Fibroblast of lung (primary cell): ENCODE data around the gene SNORC. TPM values are rescaled to one million over a fixed set of nuclear protein-coding genes. Genes with fewer than 3 reads are reported as not detected.

Source experiments
- DNase-seq, 2 donors: peaks; one replicate each; pipeline versions ENCODE4 v3.0.0 to v3.0.0-alpha.2; 2010; ENCODE audit warnings: low read depth in 2 of 2
- H2AFZ ChIP-seq: 2 replicates; pipeline ENCODE4 v1.5.1; 2012; ENCODE audit warnings: low read length, control low read depth, inconsistent platforms
- H3K27ac ChIP-seq: 2 replicates; pipeline ENCODE4 v1.5.1; 2011; ENCODE audit warnings: low read length, control low read depth; ENCODE audit not compliant: insufficient read depth
- H3K27me3 ChIP-seq: 2 replicates; pipeline ENCODE4 v1.5.1; 2011; ENCODE audit warnings: mild to moderate bottlenecking, low read length; ENCODE audit not compliant: control insufficient read depth, insufficient read depth
- H3K36me3 ChIP-seq: 2 replicates; pipeline ENCODE4 v1.5.1; 2011; ENCODE audit warnings: low read length; ENCODE audit not compliant: control insufficient read depth, insufficient read depth
- H3K4me1 ChIP-seq: 2 replicates; pipeline ENCODE4 v1.5.1; 2011; ENCODE audit warnings: low read length; ENCODE audit not compliant: control insufficient read depth, insufficient read depth; ENCODE audit errors: extremely low read depth
- H3K4me2 ChIP-seq: 2 replicates; pipeline ENCODE4 v1.5.1; 2011; ENCODE audit warnings: low read length, control low read depth; ENCODE audit not compliant: insufficient read depth; ENCODE audit errors: extremely low read depth
- H3K4me3 ChIP-seq, 4 experiments: fragments of 200-600 bp in 1 of 4; sonication (generic) in 1 of 4; replicated peaks in 1 of 4; 2 replicates each; pipeline ENCODE4 v1.5.1; 2011 to 2016; ENCODE audit warnings: low read length in 4 of 4, low read depth in 3 of 4, mild to moderate bottlenecking in 3 of 4, control low read depth in 2 of 4, inconsistent platforms in 1 of 4, mixed read lengths in 1 of 4; ENCODE audit not compliant: insufficient read depth in 1 of 4; ENCODE audit errors: control extremely low read depth in 1 of 4
- H3K79me2 ChIP-seq: 2 replicates; pipeline ENCODE4 v1.5.1; 2012; ENCODE audit warnings: mild to moderate bottlenecking, low read length, inconsistent platforms; ENCODE audit not compliant: control insufficient read depth, insufficient read depth
- H3K9ac ChIP-seq: 2 replicates; pipeline ENCODE4 v1.5.1; 2011; ENCODE audit warnings: mild to moderate bottlenecking, low read length, control low read depth; ENCODE audit not compliant: insufficient read depth
- H3K9me3 ChIP-seq: 2 replicates; pipeline ENCODE4 v1.5.1; 2012; ENCODE audit warnings: low read depth, low read length; ENCODE audit not compliant: control insufficient read depth, insufficient read depth
- H4K20me1 ChIP-seq: 2 replicates; pipeline ENCODE4 v1.5.1; 2011; ENCODE audit warnings: low read length; ENCODE audit not compliant: control insufficient read depth, insufficient read depth; ENCODE audit errors: extremely low read depth
- CTCF ChIP-seq, 2 donors: IDR thresholded peaks in 1 of 2; conservative IDR thresholded peaks in 1 of 2; 1 replicate in 1 of 2; 2 replicates in 1 of 2; pipeline ENCODE4 v1.5.1; 2011 to 2012; ENCODE audit warnings: low read length in 2 of 2, control low read depth in 1 of 2, inconsistent platforms in 1 of 2, low read depth in 1 of 2, mild to moderate bottlenecking in 1 of 2
- EZH2 ChIP-seq: IDR thresholded peaks from 2 replicates; pipeline ENCODE4 v1.5.1; 2012; ENCODE audit warnings: low read length, control low read depth, mild to moderate bottlenecking; ENCODE audit errors: missing control alignments
- polyA plus RNA-seq, 2 donors: library from polyadenylated mRNA; depleted of rRNA in 1 of 2; stranded (reverse) in 1 of 2; unstranded in 1 of 2; fragments of >200 nt; gene quantifications; 2 replicates each; pipeline ENCODE4 v1.2.1, GENCODE V29; 2011 to 2012; ENCODE audit warnings: missing spikeins in 1 of 2
- total RNA-seq: library from RNA; depleted of rRNA; stranded (reverse); fragments of >200 nt; gene quantifications from 2 replicates; pipeline ENCODE4 v1.2.1, GENCODE V29; 2014

Gene SNORC
- total and polyA plus RNA-seq, 2 donors (not counting 1 experiment from before 2014, with no cell fraction given), result 0.14 to 0.83 TPM

GRCh38 chr2:232892221-232892620 is 22.2 kb downstream of the SNORC start:
- H2AFZ ChIP-seq, result no peak overlapping the region
- TF ChIP-seq EZH2, result no peak
- no peak for TF ChIP-seq CTCF (conservative IDR thresholded peaks at IDR 0.05 in 1 of 2, IDR thresholded peaks at IDR 0.05 in 1 of 2; ENCODE audit: low read depth in 1 of 2, low read length in 2 of 2)
- H3K9me3 ChIP-seq, result no peaks in the 10 kb centered on the region
- no peaks in the 10 kb centered on the region for H3K27me3 ChIP-seq
- H3K4me3 ChIP-seq, result no peak overlapping the region
- H3K36me3 ChIP-seq, result no peaks in the 10 kb centered on the region
- no peaks in the 10 kb centered on the region for H4K20me1 ChIP-seq
- DNase-seq, result no peak
- H3K79me2 ChIP-seq, result no peaks in the 10 kb centered on the region
- no peak overlapping the region for H3K9ac ChIP-seq
- no peak overlapping the region for H3K4me2 ChIP-seq
- H3K27ac ChIP-seq, result no peak overlapping the region
- no peaks in the 10 kb centered on the region for H3K4me1 ChIP-seq

GRCh38 chr2:232892843-232893242 is 22.8 kb downstream of the SNORC start:
- H3K79me2 ChIP-seq, result no peaks in the 10 kb centered on the region
- DNase-seq, result no peak

GRCh38 chr2:232893834-232894233 is 23.8 kb downstream of the SNORC start:
- Histone ChIP-seq H3K4me3 (no peak overlapping the region), H4K20me1 (no peaks in the 10 kb centered on the region), H3K36me3 (peaks cover 2% of the 10 kb centered on the region), H2AFZ (no peak overlapping the region), H3K27me3 (no peaks in the 10 kb centered on the region), H3K9ac (no peak overlapping the region), H3K79me2 (no peaks in the 10 kb centered on the region), H3K27ac (no peak overlapping the region), H3K4me2 (no peak overlapping the region), H3K4me1 (peaks cover under 1% of the 10 kb centered on the region), H3K9me3 (no peaks in the 10 kb centered on the region)
- DNase-seq, result no peak
- no peak for TF ChIP-seq CTCF (conservative IDR thresholded peaks at IDR 0.05 in 1 of 2, IDR thresholded peaks at IDR 0.05 in 1 of 2; ENCODE audit: low read depth in 1 of 2, low read length in 2 of 2)
- TF ChIP-seq EZH2, result no peak

More at GRCh38 chr2:232892843-232893242, 22.8 kb downstream of the SNORC start:
- Histone ChIP-seq H3K4me1 (no peaks in the 10 kb centered on the region), H3K9me3 (no peaks in the 10 kb centered on the region), H3K9ac (no peak overlapping the region), H3K27ac (no peak overlapping the region), H3K4me2 (no peak overlapping the region), H2AFZ (no peak overlapping the region), H3K27me3 (no peaks in the 10 kb centered on the region), H3K36me3 (no peaks in the 10 kb centered on the region), H3K4me3 (no peak overlapping the region), H4K20me1 (no peaks in the 10 kb centered on the region)
- no peak for TF ChIP-seq EZH2
- no peak for TF ChIP-seq CTCF (conservative IDR thresholded peaks at IDR 0.05 in 1 of 2, IDR thresholded peaks at IDR 0.05 in 1 of 2; ENCODE audit: low read depth in 1 of 2, low read length in 2 of 2)
